Right forelimb (tissue), 1 donor: ENCODE results near the gene USP17L29.
"Not testable (repeated sequence)": the region's sequence is repeated elsewhere in the genome, so short reads cannot be mapped to it uniquely, and the experiment has no call there.

ENCODE experiments used
- DNase-seq: peaks from one replicate; pipeline ENCODE4 v3.0.0-alpha.2; 2018

Gene USP17L29, protein sequence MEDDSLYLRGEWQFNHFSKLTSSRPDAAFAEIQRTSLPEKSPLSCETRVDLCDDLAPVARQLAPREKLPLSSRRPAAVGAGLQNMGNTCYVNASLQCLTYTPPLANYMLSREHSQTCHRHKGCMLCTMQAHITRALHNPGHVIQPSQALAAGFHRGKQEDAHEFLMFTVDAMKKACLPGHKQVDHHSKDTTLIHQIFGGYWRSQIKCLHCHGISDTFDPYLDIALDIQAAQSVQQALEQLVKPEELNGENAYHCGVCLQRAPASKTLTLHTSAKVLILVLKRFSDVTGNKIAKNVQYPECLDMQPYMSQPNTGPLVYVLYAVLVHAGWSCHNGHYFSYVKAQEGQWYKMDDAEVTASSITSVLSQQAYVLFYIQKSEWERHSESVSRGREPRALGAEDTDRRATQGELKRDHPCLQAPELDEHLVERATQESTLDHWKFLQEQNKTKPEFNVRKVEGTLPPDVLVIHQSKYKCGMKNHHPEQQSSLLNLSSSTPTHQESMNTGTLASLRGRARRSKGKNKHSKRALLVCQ

DNA sequence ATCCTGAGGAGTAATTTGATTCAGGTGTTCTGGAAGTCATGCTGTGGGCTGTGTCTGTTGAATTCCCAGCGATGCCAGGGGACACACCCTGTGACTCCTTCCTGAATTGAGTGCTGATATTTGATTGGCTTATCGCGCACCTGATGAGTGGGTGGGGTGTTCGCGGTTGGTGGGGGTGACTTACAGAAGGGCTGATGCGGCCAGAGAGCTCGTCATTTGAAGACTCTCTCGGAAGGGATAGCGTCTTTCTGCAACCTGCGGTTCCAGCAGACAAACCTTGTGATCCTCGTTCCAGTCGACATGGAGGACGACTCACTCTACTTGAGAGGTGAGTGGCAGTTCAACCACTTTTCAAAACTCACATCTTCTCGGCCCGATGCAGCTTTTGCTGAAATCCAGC is at the start of gene USP17L29:
Gene USP17L29, plus strand, starts transcription at position 301 of the 400 bp plus-strand sequence. Its CDS starts 0 bp downstream, at position 301.
- DNase-seq, result not testable (repeated sequence)

DNA sequence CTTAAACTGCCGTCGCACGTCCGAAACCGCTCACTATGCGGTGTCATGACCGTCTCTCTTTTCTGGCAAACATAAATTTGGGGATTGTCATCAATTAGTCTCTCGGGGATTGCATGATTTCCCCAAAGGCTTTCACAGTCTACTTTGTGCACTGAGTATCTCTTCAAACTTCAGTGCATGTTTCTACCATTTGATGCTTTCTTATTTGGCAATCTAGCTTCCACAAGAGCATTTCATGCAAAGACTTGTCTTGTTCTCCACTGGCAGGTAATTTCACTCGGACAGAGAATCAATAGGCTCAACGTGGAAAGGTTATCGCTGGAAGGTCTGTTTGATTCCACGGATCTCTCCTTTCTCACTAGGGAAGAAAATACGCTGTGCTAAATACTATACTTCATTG is 29.2 kb upstream of the USP17L29 start:
- DNase-seq, result not testable (repeated sequence)

DNA sequence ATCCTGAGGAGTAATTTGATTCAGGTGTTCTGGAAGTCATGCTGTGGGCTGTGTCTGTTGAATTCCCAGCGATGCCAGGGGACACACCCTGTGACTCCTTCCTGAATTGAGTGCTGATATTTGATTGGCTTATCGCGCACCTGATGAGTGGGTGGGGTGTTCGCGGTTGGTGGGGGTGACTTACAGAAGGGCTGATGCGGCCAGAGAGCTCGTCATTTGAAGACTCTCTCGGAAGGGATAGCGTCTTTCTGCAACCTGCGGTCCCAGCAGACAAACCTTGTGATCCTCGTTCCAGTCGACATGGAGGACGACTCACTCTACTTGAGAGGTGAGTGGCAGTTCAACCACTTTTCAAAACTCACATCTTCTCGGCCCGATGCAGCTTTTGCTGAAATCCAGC is 28.6 kb upstream of the USP17L29 start, which contains the start of gene USP17L24:
Gene USP17L24, plus strand, starts transcription at position 301 of the 400 bp plus-strand sequence. Its CDS starts 0 bp downstream, at position 301.
- not testable (repeated sequence) for DNase-seq

DNA sequence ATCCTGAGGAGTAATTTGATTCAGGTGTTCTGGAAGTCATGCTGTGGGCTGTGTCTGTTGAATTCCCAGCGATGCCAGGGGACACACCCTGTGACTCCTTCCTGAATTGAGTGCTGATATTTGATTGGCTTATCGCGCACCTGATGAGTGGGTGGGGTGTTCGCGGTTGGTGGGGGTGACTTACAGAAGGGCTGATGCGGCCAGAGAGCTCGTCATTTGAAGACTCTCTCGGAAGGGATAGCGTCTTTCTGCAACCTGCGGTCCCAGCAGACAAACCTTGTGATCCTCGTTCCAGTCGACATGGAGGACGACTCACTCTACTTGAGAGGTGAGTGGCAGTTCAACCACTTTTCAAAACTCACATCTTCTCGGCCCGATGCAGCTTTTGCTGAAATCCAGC is 23.8 kb upstream of the USP17L29 start, which contains the start of gene USP17L25:
Gene USP17L25, plus strand, starts transcription at position 301 of the 400 bp plus-strand sequence. Its CDS starts 0 bp downstream, at position 301.
- DNase-seq, result not testable (repeated sequence)

DNA sequence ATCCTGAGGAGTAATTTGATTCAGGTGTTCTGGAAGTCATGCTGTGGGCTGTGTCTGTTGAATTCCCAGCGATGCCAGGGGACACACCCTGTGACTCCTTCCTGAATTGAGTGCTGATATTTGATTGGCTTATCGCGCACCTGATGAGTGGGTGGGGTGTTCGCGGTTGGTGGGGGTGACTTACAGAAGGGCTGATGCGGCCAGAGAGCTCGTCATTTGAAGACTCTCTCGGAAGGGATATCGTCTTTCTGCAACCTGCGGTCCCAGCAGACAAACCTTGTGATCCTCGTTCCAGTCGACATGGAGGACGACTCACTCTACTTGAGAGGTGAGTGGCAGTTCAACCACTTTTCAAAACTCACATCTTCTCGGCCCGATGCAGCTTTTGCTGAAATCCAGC is 19.1 kb upstream of the USP17L29 start, which contains the start of gene USP17L26:
Gene USP17L26, plus strand, starts transcription at position 301 of the 400 bp plus-strand sequence. Its CDS starts 0 bp downstream, at position 301.
- DNase-seq, result not testable (repeated sequence)

DNA sequence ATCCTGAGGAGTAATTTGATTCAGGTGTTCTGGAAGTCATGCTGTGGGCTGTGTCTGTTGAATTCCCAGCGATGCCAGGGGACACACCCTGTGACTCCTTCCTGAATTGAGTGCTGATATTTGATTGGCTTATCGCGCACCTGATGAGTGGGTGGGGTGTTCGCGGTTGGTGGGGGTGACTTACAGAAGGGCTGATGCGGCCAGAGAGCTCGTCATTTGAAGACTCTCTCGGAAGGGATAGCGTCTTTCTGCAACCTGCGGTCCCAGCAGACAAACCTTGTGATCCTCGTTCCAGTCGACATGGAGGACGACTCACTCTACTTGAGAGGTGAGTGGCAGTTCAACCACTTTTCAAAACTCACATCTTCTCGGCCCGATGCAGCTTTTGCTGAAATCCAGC is 14.3 kb upstream of the USP17L29 start, which contains the start of gene USP17L5:
Gene USP17L5, plus strand, starts transcription at position 301 of the 400 bp plus-strand sequence. Its CDS starts 0 bp downstream, at position 301.
- not testable (repeated sequence) for DNase-seq

DNA sequence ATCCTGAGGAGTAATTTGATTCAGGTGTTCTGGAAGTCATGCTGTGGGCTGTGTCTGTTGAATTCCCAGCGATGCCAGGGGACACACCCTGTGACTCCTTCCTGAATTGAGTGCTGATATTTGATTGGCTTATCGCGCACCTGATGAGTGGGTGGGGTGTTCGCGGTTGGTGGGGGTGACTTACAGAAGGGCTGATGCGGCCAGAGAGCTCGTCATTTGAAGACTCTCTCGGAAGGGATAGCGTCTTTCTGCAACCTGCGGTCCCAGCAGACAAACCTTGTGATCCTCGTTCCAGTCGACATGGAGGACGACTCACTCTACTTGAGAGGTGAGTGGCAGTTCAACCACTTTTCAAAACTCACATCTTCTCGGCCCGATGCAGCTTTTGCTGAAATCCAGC is 9.6 kb upstream of the USP17L29 start, which contains the start of gene USP17L27:
Gene USP17L27, plus strand, starts transcription at position 301 of the 400 bp plus-strand sequence. Its CDS starts 0 bp downstream, at position 301.
- not testable (repeated sequence) for DNase-seq

DNA sequence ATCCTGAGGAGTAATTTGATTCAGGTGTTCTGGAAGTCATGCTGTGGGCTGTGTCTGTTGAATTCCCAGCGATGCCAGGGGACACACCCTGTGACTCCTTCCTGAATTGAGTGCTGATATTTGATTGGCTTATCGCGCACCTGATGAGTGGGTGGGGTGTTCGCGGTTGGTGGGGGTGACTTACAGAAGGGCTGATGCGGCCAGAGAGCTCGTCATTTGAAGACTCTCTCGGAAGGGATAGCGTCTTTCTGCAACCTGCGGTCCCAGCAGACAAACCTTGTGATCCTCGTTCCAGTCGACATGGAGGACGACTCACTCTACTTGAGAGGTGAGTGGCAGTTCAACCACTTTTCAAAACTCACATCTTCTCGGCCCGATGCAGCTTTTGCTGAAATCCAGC is 4.8 kb upstream of the USP17L29 start, which contains the start of gene USP17L28:
Gene USP17L28, plus strand, starts transcription at position 301 of the 400 bp plus-strand sequence. Its CDS starts 0 bp downstream, at position 301.
- not testable (repeated sequence) for DNase-seq

DNA sequence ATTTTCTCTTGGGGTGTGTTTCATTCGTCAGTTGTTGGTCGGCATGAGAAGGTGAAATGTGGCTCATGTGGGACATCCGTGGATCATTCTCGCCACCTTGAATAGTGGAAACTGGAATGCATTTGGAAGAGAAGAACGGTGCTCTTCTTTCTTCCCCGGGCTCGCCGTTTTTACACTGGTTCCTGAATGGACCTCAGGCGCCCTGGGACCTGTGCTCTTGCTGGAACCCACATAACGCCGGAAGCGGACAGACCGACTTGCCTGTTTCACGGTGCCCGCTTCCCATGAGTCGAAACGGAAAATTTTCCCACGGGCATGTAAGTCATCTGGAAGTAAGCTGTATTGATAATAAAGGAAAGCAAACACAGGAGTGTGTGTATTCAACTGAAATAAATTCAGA is 2.6 kb upstream of the USP17L29 start:
- DNase-seq, result not testable (repeated sequence)

DNA sequence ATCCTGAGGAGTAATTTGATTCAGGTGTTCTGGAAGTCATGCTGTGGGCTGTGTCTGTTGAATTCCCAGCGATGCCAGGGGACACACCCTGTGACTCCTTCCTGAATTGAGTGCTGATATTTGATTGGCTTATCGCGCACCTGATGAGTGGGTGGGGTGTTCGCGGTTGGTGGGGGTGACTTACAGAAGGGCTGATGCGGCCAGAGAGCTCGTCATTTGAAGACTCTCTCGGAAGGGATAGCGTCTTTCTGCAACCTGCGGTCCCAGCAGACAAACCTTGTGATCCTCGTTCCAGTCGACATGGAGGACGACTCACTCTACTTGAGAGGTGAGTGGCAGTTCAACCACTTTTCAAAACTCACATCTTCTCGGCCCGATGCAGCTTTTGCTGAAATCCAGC is 9.4 kb downstream of the USP17L29 start, which contains the start of gene USP17L30:
Gene USP17L30, plus strand, starts transcription at position 301 of the 400 bp plus-strand sequence. Its CDS starts 0 bp downstream, at position 301.
- DNase-seq, result not testable (repeated sequence)

DNA sequence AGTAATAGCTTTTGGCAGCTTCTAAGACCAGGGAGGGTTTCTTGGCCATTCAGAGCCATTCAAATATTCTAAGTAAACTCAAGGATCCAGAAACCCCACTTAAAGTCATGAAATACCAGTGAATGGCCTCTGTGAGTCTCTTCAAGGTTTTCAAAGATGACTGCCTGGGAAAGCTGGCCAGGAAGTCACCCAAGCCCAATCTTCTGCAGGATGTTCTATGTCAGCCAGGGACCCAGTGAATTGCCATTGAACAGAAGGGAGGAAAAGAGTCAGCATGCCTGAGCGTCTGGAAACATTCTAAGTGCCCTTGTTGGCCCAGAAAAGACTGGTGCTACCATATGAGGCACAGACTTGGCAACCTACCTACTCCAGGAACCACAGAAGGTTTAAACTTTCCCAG is 26.4 kb downstream of the USP17L29 start:
- DNase-seq, result not testable (repeated sequence)

DNA sequence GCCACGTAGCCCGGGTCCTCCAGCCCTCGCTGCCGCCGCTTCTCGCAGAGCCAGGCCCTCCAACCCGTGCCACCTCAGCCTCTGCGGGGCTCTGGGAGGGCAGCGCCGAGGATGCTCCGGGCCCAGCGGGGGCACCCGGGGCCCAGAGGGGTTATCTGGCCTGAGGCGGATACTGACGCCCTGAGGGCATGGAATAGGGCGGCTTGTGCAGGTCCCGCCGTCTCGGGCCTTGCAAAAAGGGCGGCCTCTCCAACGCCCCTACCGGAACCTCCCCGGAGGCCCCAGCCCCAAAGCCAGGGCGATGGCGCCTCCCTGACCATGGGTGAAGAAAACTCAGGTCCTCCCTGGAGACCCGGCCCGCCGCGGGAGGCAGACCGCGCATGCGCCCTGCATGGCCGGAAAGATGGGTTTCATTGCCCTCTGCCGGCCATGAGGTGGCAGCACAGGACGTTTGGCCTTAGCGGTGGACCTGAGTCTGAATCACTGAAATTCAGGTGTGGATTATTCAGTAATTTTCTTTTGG is 27.6 kb downstream of the USP17L29 start:
- DNase-seq, result peak; percentile 65

DNA sequence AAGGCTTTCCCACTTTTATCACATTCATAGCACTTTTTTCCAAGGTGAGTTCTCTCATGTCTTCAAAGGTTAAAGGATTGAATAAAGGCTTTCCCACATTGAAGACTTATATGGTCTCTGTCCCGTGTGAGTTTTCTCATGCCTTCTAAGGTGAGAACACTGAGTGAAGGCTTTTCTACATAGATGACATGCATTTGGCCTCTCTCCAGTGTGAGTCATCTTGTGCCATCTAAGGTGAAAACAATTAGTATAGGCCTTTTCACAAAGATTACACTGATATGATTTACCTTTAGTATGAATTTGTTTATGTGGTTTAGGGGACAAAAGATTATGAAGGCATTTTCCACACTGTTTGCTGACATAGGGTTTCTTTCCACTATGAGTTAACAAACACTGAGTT is 30.7 kb downstream of the USP17L29 start:
- no peak for DNase-seq

DNA sequence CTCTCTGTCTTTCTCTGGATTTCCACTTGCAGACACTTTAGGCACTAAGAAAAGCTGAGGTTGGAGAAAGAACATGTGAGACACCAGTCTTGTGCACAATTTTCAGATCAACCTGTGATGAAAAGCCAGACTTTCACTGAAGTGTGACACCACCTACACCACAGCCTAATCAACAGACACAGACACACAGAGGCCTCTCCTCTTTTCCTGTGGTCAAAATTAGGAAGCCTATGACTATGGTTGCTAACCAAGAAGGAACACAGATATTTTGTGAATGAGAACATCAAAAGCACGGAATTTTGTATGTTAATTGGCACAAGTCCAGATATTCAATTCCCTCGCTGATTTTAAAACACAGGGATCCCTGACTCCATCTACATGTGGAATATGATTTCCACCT is 35.6 kb downstream of the USP17L29 start:
- not testable (repeated sequence) for DNase-seq
